Measurements from ENCODE around the gene RAPGEF3.

DNA sequence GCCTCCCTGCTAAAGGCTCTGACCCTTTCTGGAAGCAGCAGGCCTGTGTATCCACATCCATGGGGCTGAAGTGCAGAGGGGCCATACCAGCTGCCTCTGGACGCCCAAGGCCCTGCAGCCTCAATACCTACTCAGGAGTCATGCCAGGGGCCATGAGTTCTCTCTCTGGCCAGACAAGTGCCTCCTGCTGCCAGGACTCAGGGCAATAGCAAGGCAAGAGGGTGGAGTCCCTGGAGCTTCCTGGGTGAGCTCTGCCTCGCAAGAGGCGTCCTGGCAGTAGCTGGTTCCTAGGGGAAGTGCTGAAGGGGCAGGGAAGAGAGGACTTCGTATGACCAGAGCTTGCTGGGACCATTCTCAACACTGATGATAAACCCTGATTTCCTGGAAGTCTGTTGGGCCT lies 22.5 kb downstream of the RAPGEF3 start:
- TF ChIP-seq, protein P1, sequence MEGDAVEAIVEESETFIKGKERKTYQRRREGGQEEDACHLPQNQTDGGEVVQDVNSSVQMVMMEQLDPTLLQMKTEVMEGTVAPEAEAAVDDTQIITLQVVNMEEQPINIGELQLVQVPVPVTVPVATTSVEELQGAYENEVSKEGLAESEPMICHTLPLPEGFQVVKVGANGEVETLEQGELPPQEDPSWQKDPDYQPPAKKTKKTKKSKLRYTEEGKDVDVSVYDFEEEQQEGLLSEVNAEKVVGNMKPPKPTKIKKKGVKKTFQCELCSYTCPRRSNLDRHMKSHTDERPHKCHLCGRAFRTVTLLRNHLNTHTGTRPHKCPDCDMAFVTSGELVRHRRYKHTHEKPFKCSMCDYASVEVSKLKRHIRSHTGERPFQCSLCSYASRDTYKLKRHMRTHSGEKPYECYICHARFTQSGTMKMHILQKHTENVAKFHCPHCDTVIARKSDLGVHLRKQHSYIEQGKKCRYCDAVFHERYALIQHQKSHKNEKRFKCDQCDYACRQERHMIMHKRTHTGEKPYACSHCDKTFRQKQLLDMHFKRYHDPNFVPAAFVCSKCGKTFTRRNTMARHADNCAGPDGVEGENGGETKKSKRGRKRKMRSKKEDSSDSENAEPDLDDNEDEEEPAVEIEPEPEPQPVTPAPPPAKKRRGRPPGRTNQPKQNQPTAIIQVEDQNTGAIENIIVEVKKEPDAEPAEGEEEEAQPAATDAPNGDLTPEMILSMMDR (conservative IDR thresholded peaks at IDR 0.05), result no peak
- no peak for TF ChIP-seq EZH2 (IDR thresholded peaks at IDR 0.05; ENCODE audit: low read depth)

Data from PC-9 (cell line).